NOMO-1 treated with DMSO at 0.1 percent for 48 hours (cell line): ENCODE data around the gene EGFL6.
"Not testable (repeated sequence)": the region's sequence is repeated elsewhere in the genome, so short reads cannot be mapped to it uniquely, and the experiment has no call there.

Source experiments
- DNase-seq: peaks from one replicate; lab custom pipeline; 2025; ENCODE audit not compliant: unreplicated experiment; lab: John Stamatoyannopoulos, UW

EGFL6 gene

DNA sequence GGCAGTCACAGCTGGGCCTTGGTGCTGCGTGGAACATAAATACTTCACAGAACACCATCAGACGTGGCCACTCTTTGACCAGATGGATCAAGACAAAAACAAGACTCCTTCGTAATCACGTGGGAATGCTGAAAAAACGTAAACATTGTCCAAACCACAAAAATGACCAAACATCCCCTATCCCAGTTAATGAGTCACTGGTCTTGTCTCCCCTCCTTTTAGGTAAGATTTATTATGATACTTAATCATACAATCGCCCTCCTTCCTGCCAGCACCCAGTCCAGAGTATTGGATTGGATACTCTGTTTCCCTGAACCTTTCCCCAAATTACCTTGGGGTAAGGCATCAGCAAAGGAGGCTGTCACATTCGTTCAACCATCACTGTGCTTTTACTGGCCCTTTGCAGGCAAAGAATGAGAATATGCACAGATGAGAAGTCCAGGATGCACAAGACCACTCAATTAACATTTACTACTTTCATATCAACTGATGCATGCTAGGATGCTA lies 82.9 kb downstream of the EGFL6 start:
- DNase-seq = no peak

DNA sequence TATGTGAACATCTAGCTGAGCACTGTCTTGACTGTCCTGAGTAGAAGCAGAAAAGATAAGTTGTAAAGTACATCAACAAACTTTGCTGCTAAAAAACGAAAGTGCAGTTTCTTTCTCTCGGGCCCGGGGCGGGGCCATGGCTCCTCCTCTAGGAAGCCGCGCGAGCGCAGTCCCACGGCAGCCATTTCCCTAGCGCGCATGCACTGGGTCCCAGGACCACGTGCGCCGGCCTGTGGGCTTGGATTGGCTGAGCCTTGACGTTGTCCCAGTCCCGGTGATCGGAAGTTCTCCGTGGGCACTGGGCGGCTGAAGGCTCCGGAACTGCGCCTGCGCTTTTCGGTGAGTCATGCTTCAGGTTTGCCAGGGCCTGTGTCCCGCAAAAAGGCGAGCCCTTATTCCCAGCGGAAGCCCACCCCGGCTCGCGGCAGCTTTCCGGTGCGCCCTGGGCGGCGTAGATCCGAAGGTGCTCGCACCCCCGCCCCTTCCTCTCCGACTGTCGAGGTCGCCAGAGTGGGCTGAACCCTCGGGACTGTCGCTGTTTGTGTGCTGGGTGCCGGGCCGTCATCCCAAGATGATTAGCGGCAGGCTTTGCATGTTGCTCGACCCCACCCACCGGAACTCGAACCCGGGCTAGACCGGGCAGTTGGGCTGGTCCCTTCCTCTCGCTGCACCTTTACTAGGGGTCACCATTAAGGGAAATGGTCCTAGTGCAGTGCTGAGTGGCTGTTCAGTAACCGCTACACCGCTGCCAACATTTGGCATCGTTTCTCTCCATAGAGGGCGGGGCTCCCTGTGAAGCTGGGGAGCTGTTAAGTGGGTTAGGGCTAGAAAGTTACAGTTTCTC lies 83.7 kb downstream of the EGFL6 start, which contains the start of gene TCEANC:
TCEANC (plus strand) TSS at position 292 of the 844 bp plus-strand sequence. CDS start 9,368 bp downstream, outside the sequence.
- peak; percentile 98 for DNase-seq

DNA sequence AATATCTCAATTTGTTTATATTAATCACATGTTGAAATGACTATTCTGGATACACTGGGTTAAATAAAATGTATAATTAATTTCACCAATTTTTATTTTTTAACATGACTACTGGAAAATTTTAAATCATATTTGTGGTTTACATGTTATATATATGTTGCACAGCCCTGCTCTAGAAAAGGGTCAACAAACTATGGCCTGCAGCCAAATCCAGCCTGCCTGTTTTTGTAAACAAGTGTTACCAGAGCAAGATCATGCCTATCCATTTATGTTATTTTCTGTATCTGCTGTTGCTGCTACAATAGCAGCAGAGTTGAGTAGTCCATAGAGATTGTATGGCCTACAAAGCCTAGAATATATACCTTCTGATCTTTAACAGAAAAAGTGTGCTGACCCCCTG lies 84.7 kb downstream of the EGFL6 start:
- no peak for DNase-seq

DNA sequence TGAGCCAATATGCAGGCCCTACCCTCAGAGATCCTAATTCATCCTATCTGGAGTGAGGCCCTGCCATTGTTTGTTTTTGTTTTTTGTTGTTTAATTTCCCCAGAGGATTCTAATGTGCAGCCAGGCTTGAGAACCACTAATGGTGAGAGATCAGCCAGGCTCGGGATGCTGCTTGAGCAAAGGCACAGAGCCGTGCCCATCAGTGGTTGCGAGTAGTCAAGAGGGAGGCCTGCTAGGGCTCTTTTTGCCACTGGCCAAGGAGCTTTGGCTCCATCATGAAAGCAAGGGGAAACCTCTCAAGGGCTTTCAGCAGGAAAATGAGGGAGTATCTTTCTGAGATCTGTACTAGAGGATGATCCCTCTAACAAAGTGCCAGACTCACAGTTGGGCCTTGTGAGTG lies 86.3 kb downstream of the EGFL6 start:
- DNase-seq = no peak

DNA sequence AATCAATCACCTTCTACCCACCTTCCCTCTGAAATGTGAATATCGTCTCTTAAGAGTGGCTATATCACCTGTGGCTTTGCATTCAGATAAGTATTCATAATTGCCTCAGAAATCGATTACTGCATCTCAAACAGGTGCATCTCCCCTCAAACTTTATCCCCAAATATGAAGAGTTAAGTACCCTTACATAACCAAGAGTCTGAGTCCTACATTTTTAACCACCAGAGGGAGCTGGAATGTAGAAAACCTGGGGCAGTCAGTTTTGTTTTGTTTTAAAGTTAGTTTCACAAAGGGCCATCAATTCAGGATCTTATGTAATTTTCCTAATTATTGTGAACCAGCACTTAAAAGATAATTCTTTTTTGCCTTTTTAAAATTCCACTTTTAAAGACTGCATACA lies 89.2 kb downstream of the EGFL6 start:
- peak; percentile 75 for DNase-seq

DNA sequence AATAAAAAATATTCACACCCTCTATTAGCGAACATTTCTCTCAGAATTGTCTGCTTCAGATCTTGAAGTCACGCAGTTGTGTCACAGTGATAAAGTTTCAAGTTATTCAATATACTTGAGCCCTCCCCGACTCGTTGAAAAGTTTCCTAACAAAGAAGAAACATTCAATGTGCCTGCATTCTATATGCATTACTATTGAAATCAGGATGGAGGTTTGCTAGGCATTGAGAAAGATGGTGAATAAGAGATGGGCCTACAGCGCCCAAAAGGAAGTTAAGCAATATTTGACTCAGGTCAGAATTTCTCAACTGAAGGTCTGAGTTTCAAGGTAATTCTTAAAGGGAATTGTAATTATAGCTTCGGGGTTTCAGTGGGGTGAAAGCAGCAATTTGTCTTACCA lies 89.7 kb downstream of the EGFL6 start:
- peak; percentile 92 for DNase-seq

DNA sequence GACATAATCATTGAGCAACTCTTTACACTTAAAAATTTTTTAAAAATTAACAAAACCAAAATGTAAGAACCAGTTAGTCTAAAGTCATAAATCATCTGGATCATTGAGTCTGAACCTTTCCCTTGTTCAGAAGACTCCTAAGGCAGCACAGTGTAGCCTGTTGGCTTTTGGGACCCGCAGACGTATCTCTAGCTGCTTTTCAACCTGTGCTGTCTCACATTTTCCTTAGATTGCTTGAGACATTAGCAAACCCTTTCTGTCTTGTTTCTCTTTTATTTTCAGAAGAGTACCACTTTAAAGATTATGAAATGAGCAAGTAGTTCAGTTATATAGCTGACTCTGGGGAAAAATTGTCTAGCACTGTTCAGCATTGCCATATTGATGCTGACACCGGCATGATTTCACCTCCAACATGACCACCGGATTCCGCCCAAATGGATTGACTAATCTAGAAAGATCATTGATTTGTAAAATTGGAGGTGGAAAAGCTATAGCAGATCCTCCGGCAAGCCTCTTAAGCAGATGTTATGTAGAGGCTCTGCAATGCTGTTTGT lies 92.4 kb downstream of the EGFL6 start:
- DNase-seq = peak; percentile 20

DNA sequence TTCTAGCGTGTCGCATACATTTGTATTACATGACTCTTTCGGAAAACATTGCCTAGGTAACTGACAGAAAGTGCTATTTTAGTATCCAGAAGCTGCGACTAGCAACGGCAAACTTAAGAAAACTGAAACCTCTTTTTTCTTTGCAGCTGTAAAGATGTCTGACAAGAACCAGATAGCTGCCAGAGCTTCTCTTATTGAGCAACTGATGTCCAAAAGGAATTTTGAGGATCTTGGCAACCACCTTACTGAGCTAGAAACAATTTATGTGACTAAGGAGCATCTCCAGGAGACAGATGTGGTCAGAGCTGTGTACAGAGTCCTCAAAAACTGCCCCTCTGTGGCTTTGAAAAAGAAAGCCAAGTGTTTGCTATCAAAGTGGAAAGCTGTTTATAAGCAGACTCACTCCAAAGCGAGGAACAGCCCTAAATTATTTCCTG lies 93.0 kb downstream of the EGFL6 start:
- peak; percentile 28 for DNase-seq

DNA sequence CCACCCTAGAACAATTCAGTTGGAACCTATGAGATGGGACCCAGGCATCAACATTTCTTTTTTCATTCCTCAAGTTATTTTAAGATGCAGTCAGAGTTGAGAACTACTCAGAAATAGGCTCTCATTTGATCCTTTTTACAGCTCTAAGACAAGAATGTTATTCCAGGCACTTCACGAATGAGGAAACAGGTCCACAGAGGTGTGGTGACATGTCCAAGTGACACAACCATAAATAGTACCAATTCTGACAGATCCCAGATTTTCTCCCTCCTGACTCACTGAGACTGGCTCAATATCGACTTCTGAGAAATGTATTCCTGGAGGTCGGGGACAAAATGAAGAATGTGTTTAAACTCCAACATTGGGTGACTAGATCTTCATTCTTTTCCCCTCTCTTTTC lies 94.6 kb downstream of the EGFL6 start:
- no peak for DNase-seq

DNA sequence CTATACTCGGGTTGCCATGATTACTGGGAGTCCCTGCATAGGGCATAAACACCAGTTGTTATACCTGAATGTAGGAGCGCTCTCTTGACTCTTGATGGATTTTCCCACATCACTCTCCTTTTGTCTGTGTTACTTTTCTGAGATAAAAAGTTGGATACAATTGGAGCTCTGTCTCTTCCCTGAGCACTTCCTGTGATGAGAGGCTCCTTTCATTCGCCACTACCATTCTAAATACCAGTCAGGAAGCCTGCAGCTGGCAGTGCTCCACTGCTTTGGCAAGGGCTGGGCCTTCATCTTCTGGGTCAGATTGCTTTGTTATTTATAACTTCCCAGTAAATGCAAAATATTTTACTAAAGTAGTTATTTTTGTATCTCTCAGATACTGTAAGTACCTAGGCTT lies 97.4 kb downstream of the EGFL6 start:
- no peak for DNase-seq

DNA sequence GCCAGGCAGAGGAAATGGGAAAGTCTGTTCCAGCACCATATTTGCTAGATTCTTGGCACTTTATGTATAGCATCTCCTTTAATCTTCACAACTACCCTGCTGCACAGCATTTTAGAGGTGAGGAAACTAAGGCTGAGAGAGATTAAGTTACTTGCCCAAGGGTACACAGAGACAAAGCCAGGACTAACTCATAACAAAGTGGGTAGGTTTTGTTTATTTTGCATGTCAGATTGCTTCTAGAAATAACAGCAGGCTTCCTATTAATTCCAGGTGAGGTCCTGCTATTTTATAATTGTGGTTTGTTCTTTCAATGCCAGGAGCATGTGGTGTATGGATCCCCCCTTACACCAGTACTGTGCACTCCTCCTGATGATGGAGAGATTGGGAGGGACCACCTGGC lies 98.5 kb downstream of the EGFL6 start:
- no peak for DNase-seq

DNA sequence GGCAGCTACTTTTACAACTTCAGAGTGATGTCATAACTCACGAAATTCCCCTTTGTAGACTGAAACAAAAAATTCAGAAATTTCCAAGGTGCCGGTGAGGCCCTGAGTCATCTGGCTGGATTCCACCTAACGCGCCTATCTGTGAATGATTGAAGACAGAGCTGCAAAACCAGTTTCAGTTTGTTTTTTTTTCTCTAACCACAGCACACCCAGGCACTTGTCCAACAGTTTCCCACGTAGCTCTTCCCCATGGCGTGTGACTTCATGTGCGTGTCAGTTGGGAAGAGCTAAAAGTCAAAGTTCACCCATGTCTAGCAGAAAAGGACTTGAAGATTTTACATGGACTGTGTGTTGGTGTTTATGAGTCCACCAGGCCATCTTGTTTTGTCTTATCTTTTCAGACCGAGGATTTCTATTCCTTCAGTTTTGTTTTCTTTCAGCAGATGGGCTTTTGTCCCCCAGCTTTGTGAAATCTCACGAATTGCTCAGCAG lies 99.9 kb downstream of the EGFL6 start:
- DNase-seq = peak; percentile 66

DNA sequence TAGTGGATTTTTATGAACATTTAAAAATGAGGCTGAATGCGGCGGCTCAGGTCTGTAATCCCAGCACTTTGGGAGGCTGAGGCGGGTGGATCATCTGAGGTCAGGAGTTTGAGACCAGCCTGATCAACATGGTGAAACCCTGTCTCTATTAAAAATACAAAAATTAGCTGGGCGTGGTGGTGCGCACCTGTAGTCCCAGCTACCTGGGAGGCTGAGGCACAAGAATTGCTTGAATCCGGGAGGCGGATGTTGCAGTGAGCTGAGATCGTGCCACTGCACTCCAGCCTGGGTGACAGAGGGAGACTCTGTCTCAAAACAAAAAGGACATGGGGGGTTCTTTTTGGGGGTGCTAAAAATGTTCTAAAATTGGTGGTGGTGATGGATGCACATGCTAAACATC lies 100.4 kb downstream of the EGFL6 start:
- not testable (repeated sequence) for DNase-seq

DNA sequence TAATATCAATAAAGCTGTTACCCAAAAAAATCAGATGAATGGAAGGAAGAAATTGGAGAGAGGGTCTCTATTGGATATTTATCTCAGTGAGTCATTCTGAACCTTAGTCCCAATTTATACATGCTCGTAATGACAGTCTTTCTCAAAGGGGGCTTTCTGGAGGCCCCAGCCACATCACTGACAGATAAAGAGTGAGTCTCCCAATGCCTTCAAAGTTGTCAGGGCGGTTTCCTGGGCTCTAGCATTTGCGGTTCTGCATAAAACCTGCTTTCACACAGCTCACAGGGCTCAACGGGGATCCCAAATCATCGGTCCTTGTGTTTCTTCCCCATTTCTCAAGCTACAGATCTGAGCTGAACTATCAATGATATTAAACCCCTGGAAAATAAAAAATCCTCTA lies 100.8 kb downstream of the EGFL6 start:
- DNase-seq = no peak

DNA sequence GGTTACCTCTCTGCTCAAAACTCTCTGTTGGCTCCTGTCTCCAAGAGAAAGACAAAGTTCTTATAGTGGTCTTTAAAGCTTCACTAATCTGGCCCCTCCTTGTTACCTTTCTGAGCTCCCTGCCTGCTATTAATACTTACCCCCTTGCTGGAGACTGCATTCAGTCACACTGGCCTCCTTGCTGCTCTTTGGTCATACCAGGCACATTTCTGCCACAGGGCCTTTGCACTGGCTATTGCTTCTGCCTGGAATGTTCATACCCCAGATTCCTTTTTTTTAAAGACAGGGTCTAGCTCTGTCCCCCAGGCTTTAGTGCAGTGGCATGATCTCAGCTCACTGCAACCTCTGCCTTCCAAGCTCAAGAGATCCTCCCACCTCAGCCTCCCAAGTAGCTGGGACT lies 103.6 kb downstream of the EGFL6 start:
- no peak for DNase-seq

DNA sequence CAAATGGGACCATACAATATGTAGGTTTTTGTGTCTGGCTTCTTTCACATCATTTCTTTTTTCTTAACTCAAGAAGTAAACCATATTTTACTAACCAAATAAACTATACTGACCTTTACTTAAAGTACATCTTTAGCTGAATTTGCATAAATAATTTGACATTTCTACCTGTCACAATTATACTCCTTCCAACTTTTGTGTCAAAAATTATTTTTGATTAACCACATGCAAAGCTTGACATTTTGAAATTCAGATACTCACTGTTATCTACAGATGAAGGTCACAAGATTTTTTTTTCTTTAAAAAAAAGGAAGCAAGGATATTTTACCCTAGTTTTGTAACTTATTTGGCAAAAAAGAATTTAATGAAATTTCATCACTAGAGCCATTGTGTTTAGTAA lies 107.5 kb downstream of the EGFL6 start:
- DNase-seq = no peak

DNA sequence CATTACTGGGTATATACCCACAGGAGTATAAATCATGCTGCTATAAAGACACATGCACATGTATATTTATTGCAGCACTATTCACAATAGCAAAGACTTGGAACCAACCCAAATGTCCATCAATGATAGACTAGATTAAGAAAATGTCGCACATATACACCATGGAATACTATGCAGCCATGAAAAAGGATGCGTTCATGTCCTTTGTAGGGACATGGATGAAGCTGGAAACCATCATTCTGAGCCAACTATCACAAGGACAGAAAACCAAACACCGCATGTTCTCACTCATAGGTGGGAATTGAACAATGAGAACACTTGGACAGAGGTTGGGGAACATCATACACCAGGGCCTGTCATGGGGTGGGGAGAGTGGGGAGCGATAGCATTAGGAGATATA lies 110.3 kb downstream of the EGFL6 start:
- not testable (repeated sequence) for DNase-seq

DNA sequence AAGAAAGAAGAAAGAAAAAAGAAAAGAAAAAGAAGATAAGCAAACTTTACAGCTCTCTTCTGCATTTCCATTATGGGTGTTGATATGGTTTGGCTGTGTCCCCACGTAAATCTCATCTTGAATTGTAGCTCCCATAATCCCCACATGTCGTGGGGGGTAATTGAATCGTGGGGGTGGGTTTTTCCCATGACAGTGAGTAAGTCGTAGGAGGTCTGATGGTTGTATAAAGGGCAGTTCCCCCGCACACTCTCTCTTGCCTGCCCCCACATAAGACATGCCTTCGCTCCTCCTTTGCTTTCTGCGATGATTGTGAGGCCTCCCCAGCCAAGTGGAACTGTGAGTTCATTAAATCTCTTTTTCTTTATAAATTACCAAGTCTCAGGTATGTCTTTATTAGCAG lies 112.2 kb downstream of the EGFL6 start:
- no peak for DNase-seq
